GM18951 (cell line): Measurements from ENCODE around the gene SMC6.

Source experiments
- POLR2A ChIP-seq: IDR thresholded peaks from 4 replicates; pipeline ENCODE4 v1.6.1; 2011; ENCODE audit warnings: mild to moderate bottlenecking; ENCODE audit not compliant: insufficient read length, insufficient read depth; ENCODE audit errors: extremely low read depth
- in situ Hi-C: fragments of 300-500 bp; cut with MboI; formaldehyde crosslinking; loops from one replicate; pipeline ENCODE4 v1.12.0; 2022; ENCODE audit warnings: low sequenced_read_pairs, mixed read lengths, inconsistent platforms; ENCODE audit not compliant: unreplicated experiment

Gene SMC6

GRCh38 chr2:17791121-17791816, 37.7 kb upstream of the SMC6 start:
- in situ Hi-C loops: no loop called here

DNA sequence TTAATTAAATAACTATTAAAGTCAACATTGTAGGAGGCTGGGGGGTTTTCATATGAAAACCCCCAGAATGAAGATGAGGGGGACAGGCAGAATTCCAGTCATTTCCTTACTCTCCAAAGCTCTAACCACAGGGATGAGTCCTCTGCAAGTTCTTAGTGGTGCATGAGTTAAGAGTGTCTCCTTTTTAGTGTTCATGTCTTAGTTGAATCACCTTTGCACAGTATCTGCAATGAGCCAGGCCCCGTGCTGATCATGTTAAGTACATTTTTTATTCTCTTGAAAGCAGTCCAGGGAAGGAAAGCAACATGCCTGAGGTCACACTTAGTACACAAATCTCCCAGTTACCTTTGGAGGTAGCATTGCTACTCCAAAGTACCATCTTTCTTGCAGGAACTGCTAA, 36.9 kb upstream of the SMC6 start:
- no peak for TF ChIP-seq POLR2A
- in situ Hi-C loops: no loop called here

More at GRCh38 chr2:17791121-17791816, 37.7 kb upstream of the SMC6 start:
- TF ChIP-seq POLR2A: no peak

DNA sequence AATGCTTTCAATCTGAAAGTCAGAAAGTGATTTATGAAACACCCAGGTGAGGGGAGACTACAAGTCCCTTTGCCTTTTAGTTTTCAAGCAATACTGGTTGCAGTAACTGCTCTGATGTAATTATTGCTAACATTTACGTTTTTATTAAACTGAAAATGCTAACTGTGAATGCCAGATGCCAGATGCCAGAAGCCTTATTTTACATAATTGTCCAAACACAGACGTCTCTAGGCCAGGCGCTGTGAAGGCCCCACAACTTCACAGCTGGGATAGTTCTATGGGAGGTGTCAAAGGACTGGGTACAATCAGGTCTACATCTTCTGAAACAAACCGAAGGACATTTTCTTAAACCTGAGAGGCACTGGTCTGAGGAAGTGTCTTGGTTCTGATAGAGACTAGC, 35.2 kb upstream of the SMC6 start:
- in situ Hi-C loops: no loop called here
- TF ChIP-seq POLR2A: no peak

DNA sequence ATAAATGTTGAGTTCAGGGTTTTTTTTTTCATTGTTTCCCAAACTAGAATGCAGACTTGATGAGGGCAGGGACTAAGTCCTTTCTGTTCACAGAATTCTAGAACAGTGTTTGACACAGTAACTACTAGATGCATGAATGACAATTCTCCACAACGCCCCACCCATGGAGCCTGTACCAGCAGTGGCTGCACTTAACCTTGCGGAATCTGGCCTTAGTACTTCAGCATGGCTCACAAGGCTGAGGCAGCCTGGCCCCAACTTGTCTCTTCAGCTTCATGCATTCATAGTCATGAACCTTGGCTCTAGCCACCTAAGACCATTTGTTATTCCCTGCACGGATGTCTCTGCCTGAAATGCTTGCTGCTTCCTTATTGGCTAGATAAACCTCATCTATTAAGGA, 33.1 kb upstream of the SMC6 start:
- in situ Hi-C loops: no loop called here
- no peak for TF ChIP-seq POLR2A

- no peak for TF ChIP-seq POLR2A
- in situ Hi-C loops: no loop called here
Measured at GRCh38 chr2:17781482-17781881, 27.9 kb upstream of the SMC6 start.

DNA sequence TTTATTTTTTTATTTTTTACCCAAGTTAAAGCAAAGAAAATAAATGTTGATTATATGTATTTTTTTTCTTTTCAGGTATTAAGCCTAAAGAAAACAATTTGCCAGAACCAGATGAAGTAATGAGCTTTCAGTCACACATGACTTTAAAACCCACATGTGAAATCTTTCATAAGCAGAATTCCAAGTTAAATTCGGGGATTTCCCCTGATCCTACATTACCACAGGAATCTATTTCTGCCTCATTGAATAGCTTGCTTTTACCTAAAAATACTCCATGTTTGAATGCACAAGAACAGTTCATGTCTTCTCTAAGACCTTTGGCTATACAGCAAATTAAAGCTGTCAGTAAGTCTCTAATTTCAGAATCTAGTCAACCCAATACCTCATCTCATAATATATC, 26.9 kb upstream of the SMC6 start:
- in situ Hi-C loops: no loop called here
- TF ChIP-seq POLR2A: no peak

DNA sequence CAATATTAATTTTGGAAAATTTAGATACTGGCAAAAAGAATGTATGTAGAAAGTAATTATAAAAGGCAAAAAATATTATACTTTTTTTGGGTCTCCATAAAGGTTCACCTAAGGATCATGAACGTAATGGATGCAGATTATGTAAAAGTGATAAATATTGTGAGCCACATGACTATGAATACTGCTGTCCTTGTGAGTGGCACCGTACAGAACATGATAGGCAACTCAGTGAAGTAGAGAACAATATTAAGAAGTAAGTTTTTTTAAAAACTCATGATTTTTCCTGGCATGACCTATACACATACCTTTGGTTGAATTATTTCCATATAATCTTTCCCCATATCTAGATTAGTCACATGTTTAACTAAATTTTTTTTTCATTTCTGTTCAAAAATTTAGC, 18.9 kb upstream of the SMC6 start:
- no peak for TF ChIP-seq POLR2A

GRCh38 chr2:17771956-17772355, 18.3 kb upstream of the SMC6 start:
- no peak for TF ChIP-seq POLR2A
- in situ Hi-C loops: no loop called here

More for the DNA sequence above, 18.9 kb upstream of the SMC6 start:
- in situ Hi-C loops: no loop called here

DNA sequence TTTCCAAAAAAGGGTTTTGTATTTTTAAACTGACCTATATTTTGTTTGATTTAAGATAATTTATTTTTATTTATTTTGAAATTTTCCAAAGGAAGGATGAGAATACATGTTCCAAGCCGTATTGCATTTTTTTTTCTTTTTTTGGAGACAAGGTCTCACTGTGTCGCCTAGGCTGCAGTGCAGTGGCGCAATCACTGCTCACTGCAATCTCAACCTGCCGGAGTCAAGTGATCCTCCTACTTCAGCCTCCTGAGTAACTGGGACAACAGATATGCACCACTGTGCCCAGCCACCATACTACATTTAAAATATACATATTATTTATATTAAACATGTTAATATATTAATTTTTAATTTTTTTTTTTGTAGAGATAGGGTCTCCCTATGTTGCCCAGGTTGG, 15.3 kb upstream of the SMC6 start:
- no peak for TF ChIP-seq POLR2A
- in situ Hi-C loops: no loop called here

GRCh38 chr2:17765398-17765797, 11.8 kb upstream of the SMC6 start:
- in situ Hi-C loops: no loop called here
- no peak for TF ChIP-seq POLR2A

- TF ChIP-seq POLR2A: no peak
- in situ Hi-C loops: no loop called here
Measured at GRCh38 chr2:17763641-17764333, 10.2 kb upstream of the SMC6 start.

DNA sequence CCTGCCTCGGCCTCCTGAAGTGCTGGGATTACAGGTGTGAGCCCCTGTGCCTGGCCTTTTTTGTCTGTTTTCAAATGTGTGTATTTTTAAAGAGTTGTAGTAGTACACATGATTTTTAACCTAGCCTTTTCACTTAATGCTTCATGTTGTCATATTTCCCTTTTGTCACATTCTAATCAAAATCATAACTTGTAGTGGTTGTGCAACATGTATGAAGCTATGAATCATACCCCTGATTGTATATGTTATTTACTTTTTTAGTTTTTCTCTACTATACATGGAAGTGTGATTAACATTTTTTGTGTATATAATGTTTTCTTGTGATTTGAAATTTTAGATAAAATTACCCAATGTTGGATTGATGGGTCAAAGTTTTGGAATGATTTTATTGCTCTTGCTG, 8.8 kb upstream of the SMC6 start:
- no peak for TF ChIP-seq POLR2A
- in situ Hi-C loops: no loop called here

DNA sequence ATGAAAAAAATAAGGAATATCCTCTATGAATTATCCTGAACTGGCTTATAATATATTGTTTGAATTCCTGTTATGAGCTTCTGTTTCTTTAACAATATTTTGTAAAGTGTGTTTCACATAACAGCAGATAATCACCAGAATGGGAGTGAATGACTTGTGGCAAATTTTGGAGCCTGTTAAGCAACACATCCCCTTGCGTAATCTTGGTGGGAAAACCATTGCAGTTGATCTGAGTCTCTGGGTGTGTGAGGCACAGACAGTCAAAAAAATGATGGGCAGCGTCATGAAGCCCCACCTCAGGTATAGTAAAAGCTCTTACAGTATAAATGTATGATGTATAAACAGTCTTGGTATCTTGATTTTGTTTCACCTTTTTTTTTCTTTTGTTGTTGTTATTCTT, 6.2 kb upstream of the SMC6 start:
- in situ Hi-C loops: no loop called here
- no peak for TF ChIP-seq POLR2A

- no peak for TF ChIP-seq POLR2A
Measured at GRCh38 chr2:17758118-17758517, 4.5 kb upstream of the SMC6 start.

More at GRCh38 chr2:17758118-17758517, 4.5 kb upstream of the SMC6 start:
- in situ Hi-C loops: no loop called here
